ENCODE data around the gene EIF1. TPM values are rescaled to one million over a fixed set of nuclear protein-coding genes. Genes with fewer than 3 reads are reported as not detected.

Gene EIF1
- total RNA-seq = 1,000 to 10,000 TPM in 1 of 4 donors, 100 to 1,000 TPM in 3; 563 to 1,496 (median 636) TPM

DNA sequence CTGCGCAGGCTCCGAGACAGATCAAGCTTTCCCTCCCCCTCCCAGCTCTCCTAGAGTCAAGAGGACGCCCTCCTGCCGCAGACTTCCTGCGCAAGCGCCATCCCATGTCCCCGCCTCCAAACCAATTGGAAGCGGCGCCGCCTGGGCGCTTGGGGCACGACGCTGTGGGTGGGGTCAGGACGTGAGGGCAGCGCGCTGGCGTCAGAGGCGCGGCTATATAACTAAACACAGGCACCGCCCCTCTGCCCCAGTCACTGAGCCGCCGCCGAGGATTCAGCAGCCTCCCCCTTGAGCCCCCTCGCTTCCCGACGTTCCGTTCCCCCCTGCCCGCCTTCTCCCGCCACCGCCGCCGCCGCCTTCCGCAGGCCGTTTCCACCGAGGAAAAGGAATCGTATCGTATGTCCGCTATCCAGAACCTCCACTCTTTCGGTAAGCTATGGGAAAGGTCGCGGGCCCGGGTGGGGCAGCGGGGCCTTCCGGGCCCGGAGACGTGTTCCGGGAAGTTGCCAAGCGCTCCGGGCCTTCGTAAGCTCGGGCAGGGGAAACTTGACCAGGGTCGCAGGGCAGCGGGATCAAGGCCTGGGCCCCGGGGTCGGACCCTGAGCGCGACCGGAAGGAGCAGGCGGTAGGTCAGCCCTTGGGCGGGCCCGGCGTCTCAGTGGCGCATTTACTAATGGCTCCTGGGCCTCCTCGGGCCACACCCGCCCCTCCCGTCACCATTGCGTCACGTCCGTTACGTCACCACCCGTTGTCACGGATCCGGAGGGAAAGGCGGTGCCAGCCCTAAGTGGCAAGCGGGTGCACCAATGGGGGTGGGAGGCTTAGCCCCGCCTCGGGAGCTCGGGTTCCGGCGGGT, at the start of gene EIF1:
Gene EIF1 (plus strand): TSS at position 245 of the 856 bp plus-strand sequence. CDS start 154 bp downstream, at position 399.
- TF ChIP-seq, protein P1, sequence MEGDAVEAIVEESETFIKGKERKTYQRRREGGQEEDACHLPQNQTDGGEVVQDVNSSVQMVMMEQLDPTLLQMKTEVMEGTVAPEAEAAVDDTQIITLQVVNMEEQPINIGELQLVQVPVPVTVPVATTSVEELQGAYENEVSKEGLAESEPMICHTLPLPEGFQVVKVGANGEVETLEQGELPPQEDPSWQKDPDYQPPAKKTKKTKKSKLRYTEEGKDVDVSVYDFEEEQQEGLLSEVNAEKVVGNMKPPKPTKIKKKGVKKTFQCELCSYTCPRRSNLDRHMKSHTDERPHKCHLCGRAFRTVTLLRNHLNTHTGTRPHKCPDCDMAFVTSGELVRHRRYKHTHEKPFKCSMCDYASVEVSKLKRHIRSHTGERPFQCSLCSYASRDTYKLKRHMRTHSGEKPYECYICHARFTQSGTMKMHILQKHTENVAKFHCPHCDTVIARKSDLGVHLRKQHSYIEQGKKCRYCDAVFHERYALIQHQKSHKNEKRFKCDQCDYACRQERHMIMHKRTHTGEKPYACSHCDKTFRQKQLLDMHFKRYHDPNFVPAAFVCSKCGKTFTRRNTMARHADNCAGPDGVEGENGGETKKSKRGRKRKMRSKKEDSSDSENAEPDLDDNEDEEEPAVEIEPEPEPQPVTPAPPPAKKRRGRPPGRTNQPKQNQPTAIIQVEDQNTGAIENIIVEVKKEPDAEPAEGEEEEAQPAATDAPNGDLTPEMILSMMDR (IDR thresholded peaks at IDR 0.05; ENCODE audit: low read depth) = no peak

DNA sequence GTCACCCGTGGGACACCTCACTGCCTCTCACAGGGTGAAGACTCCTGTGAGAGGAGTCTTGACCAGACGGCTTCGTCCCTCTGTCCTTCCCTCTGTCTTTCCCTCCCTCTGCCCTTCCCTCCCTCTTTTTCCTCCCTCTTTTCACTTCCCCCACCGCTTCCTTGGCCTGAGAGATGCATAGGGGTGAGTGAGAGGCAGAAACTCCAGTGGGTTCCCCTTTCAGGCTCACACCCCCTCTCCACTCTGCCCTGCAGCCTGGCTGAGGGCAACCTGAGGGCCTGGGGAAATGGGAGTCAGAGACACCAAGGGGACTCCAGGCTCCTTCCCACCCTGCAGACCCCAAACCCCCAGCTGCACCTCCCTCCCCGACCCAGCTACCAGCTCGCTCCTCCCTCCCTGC, 49.7 kb upstream of the EIF1 start:
- TF ChIP-seq, protein P1 (IDR thresholded peaks at IDR 0.05; ENCODE audit: low read depth) = no peak

DNA sequence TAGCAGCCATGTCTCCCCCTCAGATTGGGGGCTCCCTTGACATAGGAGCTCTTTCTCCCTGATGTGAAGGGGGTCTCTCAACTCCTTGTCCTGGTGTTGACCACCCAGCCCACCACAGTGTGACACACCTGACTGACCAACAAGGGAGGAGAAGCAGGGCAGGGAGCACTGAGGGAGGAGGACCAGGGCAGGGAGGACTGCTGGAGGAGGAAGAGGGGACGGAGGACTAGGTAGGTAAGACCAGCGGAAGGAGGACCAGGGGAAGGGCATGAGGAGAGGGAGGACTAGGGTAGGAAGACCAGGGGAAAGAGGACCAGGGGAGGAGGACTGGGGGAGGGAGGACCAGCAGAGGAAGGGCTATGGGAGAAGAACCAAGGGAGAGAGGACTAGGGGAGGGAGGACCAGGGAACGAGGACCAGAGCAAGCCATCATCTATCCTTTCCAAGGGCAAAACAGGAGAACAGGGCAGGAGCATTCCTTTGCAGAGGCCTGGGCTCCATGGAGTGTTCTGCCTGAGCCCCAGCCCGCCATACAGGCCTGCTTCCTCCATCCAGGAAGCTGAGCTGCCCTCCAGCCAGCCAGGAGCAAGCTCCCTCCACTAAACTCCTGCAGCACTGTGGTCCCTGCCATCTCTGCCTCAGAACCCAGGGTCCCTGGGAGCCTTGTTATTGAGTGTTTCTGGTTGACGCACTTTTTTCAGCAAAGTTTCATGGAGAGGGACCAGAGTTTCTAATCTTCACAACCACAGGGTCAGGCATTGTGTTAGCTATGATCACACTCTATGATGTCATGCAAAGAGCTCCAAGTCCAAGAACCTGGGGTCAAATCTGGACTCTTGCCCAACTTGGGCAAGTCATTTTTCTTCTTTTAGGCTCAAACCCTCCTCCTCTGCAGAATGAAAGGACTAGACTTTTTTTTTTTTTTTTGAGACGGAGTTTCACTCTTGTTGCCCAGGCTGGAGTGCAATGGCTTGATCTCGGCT, 48.9 kb upstream of the EIF1 start:
- TF ChIP-seq, protein P1 (IDR thresholded peaks at IDR 0.05; ENCODE audit: low read depth) = no peak

DNA sequence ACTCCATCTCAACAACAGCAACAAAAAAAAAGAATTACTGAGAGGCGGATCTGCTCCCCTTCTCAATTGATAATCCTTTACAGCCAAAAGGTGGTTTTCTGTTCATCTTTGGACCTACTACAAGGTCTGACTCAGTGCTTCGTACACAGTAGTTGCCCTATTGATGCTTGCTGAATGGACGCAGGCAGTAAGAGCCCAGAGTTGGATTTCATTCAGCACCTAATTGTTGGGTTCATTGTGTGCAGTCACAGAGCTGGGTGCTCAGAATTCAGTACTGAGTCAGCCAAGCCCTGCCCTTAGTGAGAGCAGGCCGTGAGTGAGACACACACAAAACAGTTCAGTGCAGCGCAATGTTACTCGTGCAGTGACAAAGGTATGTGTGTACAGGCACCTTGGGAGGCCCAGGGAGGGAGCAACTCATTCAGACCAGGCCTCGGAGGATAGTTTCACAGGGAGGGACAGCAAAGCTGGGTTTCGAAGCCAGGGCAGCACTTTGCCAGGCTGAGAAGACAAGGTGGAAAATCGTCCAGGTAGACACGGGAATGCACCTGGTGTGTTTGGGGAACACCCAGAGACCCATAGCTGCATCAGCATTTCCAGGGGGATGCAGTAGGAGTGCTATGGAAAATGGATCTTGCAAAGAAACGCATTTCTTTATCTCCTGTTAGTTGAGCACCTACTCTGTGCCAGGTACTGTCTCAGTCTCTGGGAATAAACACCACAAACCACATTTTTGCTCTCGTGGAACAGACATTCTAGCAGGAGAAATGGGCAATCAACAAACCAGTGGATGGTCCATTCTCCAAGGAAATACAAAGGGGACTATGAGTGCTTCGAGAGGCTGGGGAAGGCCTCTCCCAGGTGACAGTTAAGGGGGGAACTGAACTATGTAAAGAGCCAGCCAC, 46.2 kb upstream of the EIF1 start:
- TF ChIP-seq, protein P1 (IDR thresholded peaks at IDR 0.05; ENCODE audit: low read depth) = no peak

DNA sequence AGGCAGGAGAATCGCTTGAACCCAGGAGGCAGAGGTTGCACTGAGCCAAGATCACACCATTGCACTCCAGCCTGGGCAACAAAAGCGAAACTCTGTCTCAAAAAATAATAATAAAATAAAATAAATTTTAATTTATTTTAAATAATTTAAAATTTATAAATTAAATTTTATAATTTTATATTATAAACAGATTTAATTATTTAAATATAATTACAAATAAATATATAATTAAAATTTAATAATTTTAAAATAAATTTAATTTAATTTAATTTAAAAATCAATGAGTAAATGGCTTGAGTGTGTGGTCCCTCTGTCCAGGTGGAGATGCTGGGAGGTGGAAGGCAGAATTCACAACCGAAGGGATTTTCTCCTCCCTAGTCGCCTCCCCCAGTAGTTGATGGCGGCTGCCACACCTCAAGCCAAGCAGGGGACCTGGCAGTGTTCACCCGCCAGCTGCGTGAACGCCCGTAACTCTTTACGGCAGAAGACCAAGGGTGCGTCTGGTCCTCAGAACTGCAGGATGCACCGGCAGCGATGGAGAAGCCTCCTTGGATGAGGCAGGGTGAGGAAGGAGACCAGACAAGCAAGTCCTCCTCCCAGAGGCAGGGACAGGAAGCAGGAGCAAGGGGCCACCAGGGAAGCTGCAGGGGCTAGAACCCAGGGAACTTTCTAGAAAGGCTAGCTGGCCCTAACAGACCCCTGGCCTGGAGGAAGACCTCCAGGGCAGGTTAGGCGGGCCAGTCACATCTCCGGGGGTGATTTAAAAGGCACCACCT, 41.5 kb upstream of the EIF1 start:
- TF ChIP-seq, protein P1 (IDR thresholded peaks at IDR 0.05; ENCODE audit: low read depth) = no peak

DNA sequence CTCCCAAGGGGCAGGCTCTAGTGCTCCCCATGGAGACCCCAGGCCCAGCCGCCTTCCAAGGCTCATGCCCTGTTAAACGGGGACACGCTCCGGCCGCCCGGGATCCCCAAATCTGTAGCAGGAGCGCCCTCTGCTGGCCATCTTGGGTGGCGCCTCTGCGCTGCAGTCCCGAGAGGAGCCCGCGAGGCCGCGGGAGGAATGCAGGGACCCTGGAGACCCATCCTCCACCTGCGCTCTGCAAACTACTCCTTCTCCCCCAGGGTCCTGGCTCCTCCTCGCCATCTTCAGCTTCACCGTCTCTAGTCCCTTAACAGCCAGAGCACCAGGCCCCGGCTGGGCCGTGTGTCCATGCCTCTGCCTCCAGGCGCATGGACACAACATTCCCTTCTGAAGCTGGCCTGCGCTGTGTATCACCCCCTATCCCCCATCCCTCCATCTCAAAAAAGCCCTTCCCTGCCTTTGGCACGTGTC, 40.7 kb upstream of the EIF1 start:
- TF ChIP-seq, protein P1 (IDR thresholded peaks at IDR 0.05; ENCODE audit: low read depth) = no peak

Measured in subcutaneous adipose tissue (tissue), 4 donors.